Lung (tissue), 12 donors: Measurements from ENCODE around the gene ZRANB3. TPM values are rescaled to one million over a fixed set of nuclear protein-coding genes. Genes with fewer than 3 reads are reported as not detected.

ENCODE experiments used
- ATAC-seq: fragments of 200-7000 bp; cut with Tn5 transposase; one replicate; pipeline ENCODE4 v1.9.1; 2020; ENCODE audit warnings: moderate number of reproducible peaks; ENCODE audit not compliant: insufficient read depth, low FRiP score
- DNase-seq, 3 donors: peaks; one replicate each; pipeline ENCODE4 v3.0.0-alpha.2; 2013 to 2017
- H3K27ac ChIP-seq, 2 donors: one replicate each; pipeline ENCODE4 v1.5.1; 2013; ENCODE audit warnings: mild to moderate bottlenecking in 2 of 2, moderate library complexity in 2 of 2, control low read depth in 1 of 2, inconsistent platforms in 1 of 2, low read depth in 1 of 2, low read length in 1 of 2
- H3K27me3 ChIP-seq, 3 donors: one replicate each; pipeline ENCODE4 v1.5.1; 2013; ENCODE audit warnings: low read length in 2 of 3; ENCODE audit not compliant: control insufficient read depth in 3 of 3, insufficient read depth in 3 of 3
- H3K36me3 ChIP-seq, 4 donors: one replicate each; pipeline ENCODE4 v1.5.1; 2013; ENCODE audit warnings: low read length in 4 of 4, mild to moderate bottlenecking in 1 of 4, moderate library complexity in 1 of 4; ENCODE audit not compliant: control insufficient read depth in 4 of 4, insufficient read depth in 4 of 4
- H3K4me1 ChIP-seq, 5 donors: one replicate each; pipeline ENCODE4 v1.5.1; 2013; ENCODE audit warnings: low read length in 5 of 5, mild to moderate bottlenecking in 2 of 5, moderate library complexity in 1 of 5; ENCODE audit not compliant: control insufficient read depth in 5 of 5, insufficient read depth in 5 of 5
- H3K4me3 ChIP-seq: one replicate; pipeline ENCODE4 v1.5.1; 2013; ENCODE audit warnings: mild to moderate bottlenecking, control low read depth, moderate library complexity
- H3K9ac ChIP-seq, 2 donors: one replicate each; pipeline ENCODE4 v1.5.1; 2013; ENCODE audit warnings: low read length in 2 of 2, control low read depth in 1 of 2; ENCODE audit not compliant: insufficient read depth in 1 of 2
- H3K9me3 ChIP-seq, 4 donors: one replicate each; pipeline ENCODE4 v1.5.1; 2013; ENCODE audit warnings: low read length in 3 of 4, mild to moderate bottlenecking in 1 of 4, moderate library complexity in 1 of 4; ENCODE audit not compliant: control insufficient read depth in 4 of 4, insufficient read depth in 3 of 4
- CTCF ChIP-seq: IDR thresholded peaks from 2 replicates; pipeline ENCODE4 v1.5.1; 2012; ENCODE audit warnings: mild to moderate bottlenecking; ENCODE audit errors: control extremely low read depth, extremely low read depth
- whole genome bisulfite sequencing, 2 donors: extraction: QIAGEN DNeasy Blood & Tissue Kit; methylation state at CpG; one replicate each; pipeline ENCODE4 v1.1.7; 2013; 5-methylcytosine and 5-hydroxymethylcytosine counted together
- polyA plus RNA-seq, 2 donors: library from polyadenylated mRNA; stranded (reverse); fragments of 200-250 nt; gene quantifications; one replicate each; pipeline ENCODE4 v1.2.1, GENCODE V29; 2013
- total RNA-seq, 2 donors: library from RNA; depleted of rRNA in 1 of 2; stranded (reverse); fragments of >200 nt in 1 of 2; gene quantifications; one replicate each; pipeline ENCODE4 v1.2.1, GENCODE V29; 2014 to 2021
- donor health status: control.
- donor health status: control.
- donor health status: Bipolar disorder and iron deficiency.
- donor health status: healthy.
- donor health status: DM: yes; HTN: yes; CAD: no.

Gene ZRANB3
- total and polyA plus RNA-seq, 4 donors: 1.3 to 14.9 (median 3.3) TPM

- Histone ChIP-seq H3K36me3 (no peaks in the 10 kb centered on the region), H3K27ac (no peak overlapping the region), H3K4me3 (no peak overlapping the region), H3K9ac (no peak overlapping the region), H3K4me1 (peaks cover 0 to 3% (median 0%) of the 10 kb centered on the region in 5 donors), H3K27me3 (no peaks in the 10 kb centered on the region), H3K9me3 (no peaks in the 10 kb centered on the region)
- no peak for TF ChIP-seq CTCF
- DNase-seq (peak in 1 of 3 donors; percentile 21), ATAC-seq (no peak)
Observed at GRCh38 chr2:135279209-135279608, 251.8 kb downstream of the ZRANB3 start.

- no peak for TF ChIP-seq CTCF
- no peak overlapping the region for H3K27ac ChIP-seq
- peaks cover 0 to 3% (median 0%) of the 10 kb centered on the region in 5 donors for H3K4me1 ChIP-seq
- 87% methylated on average over 2 of the region's 2 CpGs for WGBS, 2 donors
- H3K9ac ChIP-seq: no peak overlapping the region
- no peak overlapping the region for H3K4me3 ChIP-seq
- DNase-seq: no peak
- H3K36me3 ChIP-seq: no peaks in the 10 kb centered on the region
- ATAC-seq: no peak
- H3K9me3 ChIP-seq: no peaks in the 10 kb centered on the region
- H3K27me3 ChIP-seq: no peaks in the 10 kb centered on the region
Observed at GRCh38 chr2:135276525-135276924, 254.5 kb downstream of the ZRANB3 start.

- Histone ChIP-seq H3K36me3 (no peaks in the 10 kb centered on the region), H3K9me3 (no peaks in the 10 kb centered on the region), H3K9ac (no peak overlapping the region), H3K4me3 (no peak overlapping the region), H3K27ac (no peak overlapping the region), H3K4me1 (no peaks in the 10 kb centered on the region), H3K27me3 (no peaks in the 10 kb centered on the region)
- DNase-seq (peak in 2 of 3 donors; percentile 0 to 19), ATAC-seq (no peak)
- WGBS, 2 donors: 84 to 90% methylated on average over 2 of the region's 2 CpGs
- no peak for TF ChIP-seq CTCF
Observed at GRCh38 chr2:135271006-135271405, 260.0 kb downstream of the ZRANB3 start.

GRCh38 chr2:135265960-135266490, 265.0 kb downstream of the ZRANB3 start:
- no peak overlapping the region for H3K9ac ChIP-seq
- no peak overlapping the region for H3K27ac ChIP-seq
- no peak overlapping the region for H3K4me3 ChIP-seq
- 95 to 99% methylated on average over 6 of the region's 6 CpGs for WGBS, 2 donors
- no peaks in the 10 kb centered on the region for H3K36me3 ChIP-seq
- no peaks in the 10 kb centered on the region for H3K27me3 ChIP-seq
- TF ChIP-seq CTCF: no peak
- ATAC-seq (no peak), DNase-seq (no peak)
- H3K4me1 ChIP-seq: no peaks in the 10 kb centered on the region
- H3K9me3 ChIP-seq: no peaks in the 10 kb centered on the region
